HG03342 (cell line): ENCODE data around the gene CUL1.
A peak's percentile ranks its signal among the peaks of the same experiment; 100 is the strongest.

Experiments used
- ATAC-seq: cut with Tn5 transposase; IDR thresholded peaks from one replicate; pipeline ENCODE4 v1.9.1; 2021; ENCODE audit warnings: mild to moderate bottlenecking, moderate library complexity; ENCODE audit not compliant: unreplicated experiment

Gene CUL1

GRCh38 chr7:148750442-148751355 is 52.0 kb downstream of the CUL1 start:
- ATAC-seq = no peak

- no peak for ATAC-seq
Measured at GRCh38 chr7:148753224-148753623, 54.5 kb downstream of the CUL1 start.

- ATAC-seq = no peak
Measured at GRCh38 chr7:148754912-148755311, 56.2 kb downstream of the CUL1 start.

- no peak for ATAC-seq
Measured at GRCh38 chr7:148761499-148762278, 63.0 kb downstream of the CUL1 start.

DNA sequence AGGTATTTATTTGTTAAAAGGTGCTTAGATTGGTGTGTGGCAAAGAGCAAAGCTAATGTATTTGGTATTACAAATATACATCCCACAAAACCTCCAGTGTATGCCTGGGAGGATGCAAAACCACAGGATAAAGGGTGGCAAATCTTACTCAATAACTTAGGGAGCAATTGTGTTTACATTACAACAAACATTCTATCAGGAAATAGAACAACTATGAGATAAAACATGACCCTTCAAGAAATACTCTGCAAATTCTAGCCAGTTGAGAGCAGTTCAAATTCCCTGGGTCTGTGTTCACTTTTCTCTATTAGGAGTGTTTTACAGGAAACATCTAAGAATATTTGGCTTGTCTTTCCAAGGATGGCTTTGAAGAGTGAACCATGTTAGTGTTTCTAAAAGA is 64.9 kb downstream of the CUL1 start:
- ATAC-seq = no peak

DNA sequence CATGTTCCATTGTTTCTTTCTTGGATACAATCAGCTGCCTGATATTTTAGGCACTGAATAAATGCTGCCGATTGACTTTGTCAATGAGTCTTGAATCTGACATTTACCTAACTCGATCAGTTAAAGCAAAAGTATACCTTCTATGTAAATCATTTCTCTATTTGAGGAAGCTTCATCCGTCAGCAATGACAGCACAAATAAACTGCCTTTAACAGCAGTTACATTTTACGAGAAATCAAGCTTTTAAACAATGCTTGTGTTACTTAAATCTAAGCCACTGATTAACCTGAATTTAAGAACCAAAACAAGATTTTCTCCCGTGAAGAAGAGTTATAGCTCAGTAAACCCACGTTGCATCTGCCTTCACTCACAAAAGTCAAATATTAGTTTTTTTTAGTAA is 71.3 kb downstream of the CUL1 start:
- no peak for ATAC-seq

- ATAC-seq = no peak
Measured at GRCh38 chr7:148772297-148773089, 73.8 kb downstream of the CUL1 start.

DNA sequence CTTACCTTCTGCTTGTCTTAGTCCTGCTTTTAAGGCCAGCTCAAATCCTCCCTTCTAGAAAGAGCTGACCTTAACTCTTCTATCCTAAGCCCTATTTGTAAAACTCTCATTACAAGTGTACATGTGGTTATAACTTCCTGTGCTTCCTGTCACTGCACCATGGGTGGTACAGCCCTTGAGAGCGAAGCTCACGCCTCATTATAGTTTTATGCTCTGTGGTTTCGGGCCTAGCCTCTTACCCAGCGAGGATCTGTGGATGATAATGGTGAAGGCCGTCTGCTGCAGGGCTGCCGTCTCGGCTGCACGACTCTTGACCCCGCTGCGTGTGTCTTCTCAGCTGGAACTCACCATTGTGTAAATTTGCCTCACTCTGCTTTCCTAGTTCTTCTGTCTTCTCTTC is 74.6 kb downstream of the CUL1 start:
- ATAC-seq = peak; percentile 92

- no peak for ATAC-seq
Measured at GRCh38 chr7:148774471-148774870, 75.8 kb downstream of the CUL1 start.

DNA sequence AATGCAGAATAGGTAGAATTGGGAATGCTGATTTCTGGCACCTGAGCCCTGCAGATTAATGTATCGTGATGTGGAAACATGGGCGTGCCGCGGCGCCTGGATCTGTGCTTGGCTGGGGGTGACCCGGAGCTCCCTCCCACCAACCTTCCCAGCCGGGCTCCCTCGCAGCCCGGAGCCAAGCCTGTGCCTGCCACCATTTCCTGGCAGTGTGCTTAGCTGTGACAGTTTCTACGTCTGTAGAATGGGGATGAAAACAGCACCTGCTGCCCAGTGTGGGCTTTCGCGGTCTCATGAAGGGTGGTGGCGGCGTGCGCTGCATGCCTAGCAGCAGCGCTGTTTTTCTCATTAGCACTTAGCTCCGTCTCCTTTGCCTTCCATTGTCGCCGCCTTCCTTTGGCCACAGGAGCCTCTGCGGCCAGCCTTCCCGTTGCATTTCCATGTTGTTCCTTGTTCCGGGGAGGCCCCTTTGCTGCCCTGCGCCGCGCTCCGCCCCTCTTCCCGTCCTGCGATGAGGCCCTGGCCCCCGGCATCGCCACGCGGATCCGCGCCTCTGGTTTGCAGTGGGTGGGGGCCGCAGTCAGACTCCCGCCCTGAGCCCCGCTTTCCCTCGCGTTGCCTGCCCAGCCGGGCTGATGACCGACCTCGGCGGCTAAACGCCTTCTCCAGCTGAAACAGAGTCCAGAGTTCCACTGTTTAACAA is 84.2 kb downstream of the CUL1 start:
- no peak for ATAC-seq

DNA sequence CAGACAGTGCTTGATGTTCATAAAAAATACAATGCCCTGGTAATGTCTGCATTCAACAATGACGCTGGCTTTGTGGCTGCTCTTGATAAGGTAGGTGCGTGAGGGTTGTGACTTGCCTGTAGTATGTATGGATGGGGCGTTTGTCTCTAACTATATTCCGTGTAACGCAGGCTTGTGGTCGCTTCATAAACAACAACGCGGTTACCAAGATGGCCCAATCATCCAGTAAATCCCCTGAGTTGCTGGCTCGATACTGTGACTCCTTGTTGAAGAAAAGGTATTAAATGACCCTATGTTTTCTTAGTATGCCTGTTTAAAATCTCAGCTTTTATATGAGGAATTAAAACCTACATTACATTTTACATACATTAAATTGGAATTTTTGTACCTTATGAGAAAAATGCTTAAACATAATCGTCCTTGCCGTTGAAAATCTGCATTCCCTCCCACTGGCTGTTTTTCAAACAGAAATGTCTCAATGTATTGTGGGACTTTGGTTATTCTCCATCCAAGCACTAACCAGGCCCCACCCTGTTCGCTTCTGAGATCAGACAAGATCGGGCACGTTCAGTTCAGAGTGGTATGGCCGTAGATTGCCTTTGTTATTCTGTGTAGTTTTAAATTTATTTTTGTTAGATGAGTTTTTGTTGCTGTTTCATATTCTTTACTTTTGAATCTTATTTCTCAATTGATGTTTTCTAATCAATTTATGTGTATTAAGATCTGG is 85.3 kb downstream of the CUL1 start:
- no peak for ATAC-seq

DNA sequence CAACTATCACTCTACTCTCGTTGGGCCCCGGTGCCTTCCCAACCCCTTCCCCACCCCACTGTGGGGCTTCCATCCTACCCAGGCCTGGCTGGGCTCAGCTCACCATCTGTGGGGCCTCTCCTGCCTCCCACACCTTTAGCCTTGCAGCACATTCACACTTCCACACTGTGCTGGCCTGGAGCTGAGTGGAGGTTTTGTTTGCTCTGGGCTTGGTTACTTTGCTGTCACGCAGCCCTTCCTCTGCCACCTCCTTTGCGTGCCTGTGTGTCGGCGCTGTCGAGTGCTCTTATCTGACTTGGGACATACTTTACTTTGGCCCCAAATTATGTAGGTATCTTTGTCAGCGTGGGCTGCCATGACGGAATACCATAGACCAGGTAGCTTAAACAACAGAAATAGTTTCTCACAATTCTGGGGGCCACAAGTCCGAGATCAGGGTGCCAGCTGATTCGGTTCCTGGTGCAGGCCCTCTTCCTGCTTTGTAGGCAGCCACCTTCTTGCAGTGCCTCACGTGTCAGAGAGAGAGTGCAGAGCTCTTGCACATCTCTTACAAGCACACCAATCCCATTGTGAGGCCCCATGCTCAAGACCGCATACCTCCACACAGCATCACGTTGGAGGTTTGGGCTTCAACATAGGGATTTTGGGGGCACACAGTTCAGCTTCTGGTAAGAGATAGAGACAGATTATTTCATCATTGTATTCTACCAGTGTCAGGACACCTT is 89.0 kb downstream of the CUL1 start:
- no peak for ATAC-seq

DNA sequence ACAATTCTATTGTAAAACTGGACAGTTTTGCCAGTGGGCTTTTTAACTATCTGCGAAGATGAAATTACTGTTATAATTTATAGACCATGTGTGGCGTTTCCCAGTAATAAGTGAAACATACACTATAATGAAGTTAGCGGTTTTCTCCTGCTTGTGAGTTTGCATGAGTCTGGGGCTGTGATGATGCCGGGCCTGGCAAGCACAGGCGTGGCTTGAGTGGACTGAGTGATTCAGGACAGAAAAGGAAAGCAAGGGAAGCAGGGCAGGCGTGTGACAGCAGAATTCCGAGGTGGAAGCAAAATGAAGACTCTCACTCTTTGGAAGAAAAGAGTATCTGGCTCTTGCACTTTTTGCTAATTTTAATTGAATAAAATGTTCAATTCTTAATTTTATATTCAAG is 90.5 kb downstream of the CUL1 start:
- ATAC-seq = no peak

GRCh38 chr7:148790131-148790726 is 91.5 kb downstream of the CUL1 start:
- no peak for ATAC-seq

DNA sequence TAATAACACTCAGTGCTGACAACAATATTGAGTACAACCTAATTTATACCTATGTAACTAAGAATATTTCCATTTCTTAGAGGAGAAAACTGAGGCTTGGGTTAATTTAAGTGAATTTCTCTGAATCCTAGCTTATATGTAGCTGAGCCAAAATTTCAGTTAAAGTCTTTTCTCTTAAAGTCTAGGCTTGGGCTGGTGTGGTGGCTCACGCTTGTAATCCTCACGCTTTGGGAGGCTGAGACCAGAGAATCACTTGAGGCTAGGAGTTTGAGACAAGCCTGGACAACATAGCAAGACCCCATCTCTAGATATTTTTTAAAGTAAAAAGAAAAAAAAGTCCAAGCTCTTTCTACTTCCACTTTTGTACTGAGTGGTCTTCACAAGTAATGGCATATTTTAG is 92.1 kb downstream of the CUL1 start:
- ATAC-seq = no peak

DNA sequence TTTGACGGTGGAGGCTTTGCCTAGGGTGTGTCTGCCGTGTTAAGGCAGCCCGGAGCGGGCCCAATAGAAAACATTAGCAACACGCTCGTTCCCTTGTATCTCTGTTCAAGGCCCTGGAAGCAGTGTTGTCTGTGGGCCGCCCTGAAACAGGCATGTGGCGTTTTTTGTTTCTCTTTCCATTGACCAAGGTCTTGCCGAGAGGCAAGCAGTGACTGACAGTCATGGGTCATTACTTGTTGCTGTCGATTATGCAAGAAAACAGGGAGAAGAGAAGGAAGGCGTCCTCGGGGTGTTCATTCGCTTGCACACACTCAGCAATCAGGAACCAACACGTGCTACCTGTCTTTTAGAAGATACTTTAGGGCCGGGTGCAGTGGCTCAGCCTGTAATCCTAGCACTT is 92.8 kb downstream of the CUL1 start:
- no peak for ATAC-seq

- ATAC-seq = no peak
Measured at GRCh38 chr7:148793590-148793989, 94.9 kb downstream of the CUL1 start.

DNA sequence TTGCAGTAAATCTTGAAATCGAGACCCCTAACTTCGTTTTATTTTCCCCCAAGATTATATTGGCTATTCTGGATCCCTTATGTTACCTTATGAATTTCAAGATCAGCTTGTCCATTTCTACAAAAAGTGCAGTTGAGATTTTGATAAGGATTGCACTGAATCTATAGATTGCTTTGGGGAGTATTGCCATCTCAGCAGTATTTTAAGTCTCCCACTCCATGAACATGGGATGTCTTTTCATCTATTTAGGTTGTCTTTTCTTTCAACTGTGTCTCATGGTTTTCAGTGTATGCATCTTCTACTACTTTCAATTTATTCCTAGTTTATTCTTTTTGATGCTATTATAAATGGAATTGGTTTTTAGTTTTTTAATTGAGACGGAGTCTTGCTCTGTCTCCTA is 95.8 kb downstream of the CUL1 start:
- ATAC-seq = no peak

DNA sequence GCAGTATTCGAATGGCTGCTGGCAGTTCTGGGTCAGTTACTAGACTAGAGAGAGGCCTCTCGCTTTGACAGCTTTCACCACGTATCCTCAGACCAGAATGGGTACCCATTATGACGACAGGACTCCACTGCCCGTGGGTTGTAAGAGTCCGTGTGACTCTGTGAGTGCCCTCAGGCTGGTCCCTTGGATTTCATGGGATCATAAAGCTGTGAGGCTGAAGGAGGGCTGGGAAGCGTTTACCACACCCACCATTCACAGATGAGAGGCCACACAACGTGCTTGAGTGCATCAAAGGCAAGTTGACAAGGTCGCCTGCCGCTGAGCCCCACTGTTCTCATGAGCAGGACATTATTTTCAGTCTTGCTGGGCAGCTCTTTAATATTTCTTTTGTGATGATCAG is 98.1 kb downstream of the CUL1 start:
- no peak for ATAC-seq
